SH-SY5Y (cell line): ENCODE data around the gene SEPHS2.

Experiments
- GATA2 ChIP-seq: IDR thresholded peaks from 2 replicates; pipeline ENCODE4 v1.6.1; 2011; ENCODE audit warnings: mild to moderate bottlenecking, low read depth, low read length
- GATA3 ChIP-seq: IDR thresholded peaks from 2 replicates; pipeline ENCODE4 v1.6.1; 2011; ENCODE audit warnings: low read depth, mild to moderate bottlenecking, low read length, moderate library complexity

SEPHS2 gene

GRCh38 chr16:30399435-30400186 is 46.1 kb downstream of the SEPHS2 start:
- TF ChIP-seq GATA3 (no peak), GATA2 (no peak)

GRCh38 chr16:30398661-30399434 is 46.8 kb downstream of the SEPHS2 start:
- TF ChIP-seq GATA3 (no peak), GATA2 (no peak)

GRCh38 chr16:30397776-30398660 is 47.7 kb downstream of the SEPHS2 start:
- TF ChIP-seq GATA2: no peak

GRCh38 chr16:30397056-30397455 is 48.6 kb downstream of the SEPHS2 start:
- TF ChIP-seq GATA3: no peak
- no peak for TF ChIP-seq GATA2

- peak; percentile 80 for TF ChIP-seq GATA2
- no peak for TF ChIP-seq GATA3
Observed at GRCh38 chr16:30395992-30396585, 49.6 kb downstream of the SEPHS2 start.

- TF ChIP-seq GATA2 (no peak), GATA3 (no peak)
Observed at GRCh38 chr16:30395155-30395991, 50.3 kb downstream of the SEPHS2 start, which contains the start of gene ZNF48. ZNF48 (plus strand) TSS chr16:30395420; CDS start chr16:30395795, 375 bp downstream.

- TF ChIP-seq GATA2: no peak
- no peak for TF ChIP-seq GATA3
Observed at GRCh38 chr16:30394592-30395154, 51.0 kb downstream of the SEPHS2 start.
